ENCODE results near the gene ANKRD40.

The ANKRD40 gene

DNA sequence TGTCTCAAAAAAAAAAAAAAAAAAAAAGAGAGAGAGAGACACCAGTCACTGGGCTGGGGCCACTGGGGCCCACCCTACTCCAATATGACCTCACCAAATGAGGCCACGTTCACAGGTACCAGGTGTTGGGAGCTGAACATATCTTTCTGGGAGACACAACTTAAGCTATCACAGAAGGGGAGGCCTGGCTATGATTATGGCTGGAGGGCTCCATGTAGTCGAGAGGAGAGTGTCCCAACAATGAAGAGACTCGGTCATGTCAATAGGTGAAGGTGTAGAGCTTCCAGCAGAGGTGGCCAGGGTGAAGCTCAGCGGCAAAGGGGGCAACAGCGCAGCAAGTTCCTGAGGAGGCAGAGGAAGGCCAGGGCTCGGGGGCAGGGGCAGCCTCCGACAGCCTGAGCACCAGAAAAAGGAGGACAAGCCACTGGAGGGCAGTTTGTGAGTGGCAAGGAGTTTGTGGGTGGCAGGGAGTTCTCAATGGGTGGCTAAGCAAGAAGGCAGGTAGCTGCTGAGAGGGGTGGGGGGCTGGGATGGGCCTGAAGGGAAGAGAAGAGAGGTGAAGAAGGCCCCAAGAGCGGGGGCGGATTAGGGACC lies 45.0 kb downstream of the ANKRD40 start:
- Histone ChIP-seq H3K9me3 (ENCODE audit: control insufficient read depth in 1 of 2, low read length in 2 of 2) (no peaks in the 10 kb centered on the region), H3K27ac (ENCODE audit: low read length) (no peak overlapping the region)

DNA sequence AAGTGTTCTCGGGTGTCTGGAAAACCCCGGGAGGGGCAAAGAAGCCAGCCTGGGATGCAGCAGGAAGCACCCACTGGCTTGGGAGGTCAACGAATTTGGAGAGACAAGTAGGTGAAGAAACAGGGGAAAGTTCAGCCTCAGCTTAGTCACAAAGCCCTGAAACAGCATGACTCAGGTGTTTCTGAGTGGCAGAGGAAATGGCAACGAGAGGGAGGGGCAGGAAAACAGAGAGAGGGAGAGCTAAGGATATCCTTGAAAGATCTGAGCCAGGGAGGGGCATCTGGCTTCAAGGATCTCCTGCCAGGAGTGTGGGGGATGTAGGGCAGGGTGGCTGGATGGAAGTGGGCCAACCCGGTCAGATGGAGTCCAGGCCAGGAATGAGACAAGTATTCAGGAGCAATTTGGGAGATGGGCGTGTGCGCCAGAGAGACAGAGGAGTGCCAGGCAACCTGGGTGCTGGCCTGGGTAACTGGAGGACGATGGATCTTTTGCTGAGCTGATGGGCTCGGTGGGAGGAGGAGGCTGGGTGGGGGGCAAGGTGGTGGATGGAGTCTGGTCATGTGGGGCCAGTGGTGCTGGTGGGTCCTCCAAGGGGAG lies 45.8 kb downstream of the ANKRD40 start:
- H3K36me3 ChIP-seq (ENCODE audit: control insufficient read depth in 1 of 2, insufficient read depth in 2 of 2, low read length in 2 of 2): no peaks in the 10 kb centered on the region

More for the DNA sequence above, 45.0 kb downstream of the ANKRD40 start:
- H3K4me3 ChIP-seq (ENCODE audit: low read depth in 1 of 2, low read length in 2 of 2): no peak overlapping the region
- H3K4me1 ChIP-seq (ENCODE audit: control insufficient read depth in 1 of 2, insufficient read depth in 2 of 2, low read length in 2 of 2): peaks cover 21 to 32% of the 10 kb centered on the region in 2 donors
- H3K36me3 ChIP-seq (ENCODE audit: control insufficient read depth in 1 of 2, insufficient read depth in 2 of 2, low read length in 2 of 2): no peaks in the 10 kb centered on the region
- H3K27me3 ChIP-seq (ENCODE audit: low read depth, low read length): no peaks in the 10 kb centered on the region

GRCh38 chr17:50661348-50661747 lies 46.4 kb downstream of the ANKRD40 start:
- H3K9me3 ChIP-seq (ENCODE audit: control insufficient read depth in 1 of 2, low read length in 2 of 2): no peaks in the 10 kb centered on the region
- no peaks in the 10 kb centered on the region for H3K36me3 ChIP-seq (ENCODE audit: control insufficient read depth in 1 of 2, insufficient read depth in 2 of 2, low read length in 2 of 2)
- no peaks in the 10 kb centered on the region for H3K27me3 ChIP-seq (ENCODE audit: low read depth, low read length)
- H3K4me3 ChIP-seq (ENCODE audit: low read depth in 1 of 2, low read length in 2 of 2): no peak overlapping the region
- H3K27ac ChIP-seq (ENCODE audit: low read length): peak overlapping the region; percentile 9
- H3K4me1 ChIP-seq (ENCODE audit: control insufficient read depth in 1 of 2, insufficient read depth in 2 of 2, low read length in 2 of 2): peaks cover 21 to 32% of the 10 kb centered on the region in 2 donors

More for the DNA sequence above, 45.8 kb downstream of the ANKRD40 start:
- H3K4me3 ChIP-seq (ENCODE audit: low read depth in 1 of 2, low read length in 2 of 2): no peak overlapping the region
- H3K27ac ChIP-seq (ENCODE audit: low read length): no peak overlapping the region
- no peaks in the 10 kb centered on the region for H3K27me3 ChIP-seq (ENCODE audit: low read depth, low read length)
- H3K4me1 ChIP-seq (ENCODE audit: control insufficient read depth in 1 of 2, insufficient read depth in 2 of 2, low read length in 2 of 2): peaks cover 21 to 32% of the 10 kb centered on the region in 2 donors
- H3K9me3 ChIP-seq (ENCODE audit: control insufficient read depth in 1 of 2, low read length in 2 of 2): no peaks in the 10 kb centered on the region

- H3K27me3 ChIP-seq (ENCODE audit: low read depth, low read length): no peaks in the 10 kb centered on the region
- no peaks in the 10 kb centered on the region for H3K9me3 ChIP-seq (ENCODE audit: control insufficient read depth in 1 of 2, low read length in 2 of 2)
- peak overlapping the region; percentile 9 for H3K27ac ChIP-seq (ENCODE audit: low read length)
- H3K4me1 ChIP-seq (ENCODE audit: control insufficient read depth in 1 of 2, insufficient read depth in 2 of 2, low read length in 2 of 2): peaks cover 21 to 32% of the 10 kb centered on the region in 2 donors
- no peaks in the 10 kb centered on the region for H3K36me3 ChIP-seq (ENCODE audit: control insufficient read depth in 1 of 2, insufficient read depth in 2 of 2, low read length in 2 of 2)
- no peak overlapping the region for H3K4me3 ChIP-seq (ENCODE audit: low read depth in 1 of 2, low read length in 2 of 2)
These were observed 46.8 kb downstream of the ANKRD40 start for GRCh38 chr17:50660887-50661345.

- H3K27ac ChIP-seq (ENCODE audit: low read length): peak overlapping the region; percentile 9
These were observed 47.5 kb downstream of the ANKRD40 start for GRCh38 chr17:50660042-50660886.

DNA sequence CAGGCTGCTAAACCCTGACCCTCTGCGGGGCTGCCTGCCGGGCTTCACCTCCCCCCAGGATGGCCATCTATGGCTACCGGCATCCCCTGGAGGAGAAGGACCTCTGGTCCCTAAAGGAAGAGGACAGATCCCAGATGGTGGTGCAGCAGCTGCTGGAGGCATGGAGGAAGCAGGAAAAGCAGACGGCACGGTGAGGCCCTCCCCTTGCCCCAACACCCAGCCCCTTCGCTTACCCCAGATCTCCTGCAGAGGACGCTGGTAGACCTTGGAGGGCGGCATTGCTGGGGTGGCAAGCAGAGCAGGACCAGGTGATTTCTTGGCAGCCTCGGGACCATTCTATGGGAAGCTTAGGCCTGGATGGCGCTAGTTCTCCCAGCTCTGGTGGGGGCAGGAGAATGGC lies 48.5 kb downstream of the ANKRD40 start:
- H3K27ac ChIP-seq (ENCODE audit: low read length): no peak overlapping the region
- no peaks in the 10 kb centered on the region for H3K36me3 ChIP-seq (ENCODE audit: control insufficient read depth in 1 of 2, insufficient read depth in 2 of 2, low read length in 2 of 2)
- peaks cover 21 to 32% of the 10 kb centered on the region in 2 donors for H3K4me1 ChIP-seq (ENCODE audit: control insufficient read depth in 1 of 2, insufficient read depth in 2 of 2, low read length in 2 of 2)

More at GRCh38 chr17:50660042-50660886, 47.5 kb downstream of the ANKRD40 start:
- Histone ChIP-seq H3K9me3 (ENCODE audit: control insufficient read depth in 1 of 2, low read length in 2 of 2) (no peaks in the 10 kb centered on the region), H3K4me3 (ENCODE audit: low read depth in 1 of 2, low read length in 2 of 2) (no peak overlapping the region), H3K27me3 (ENCODE audit: low read depth, low read length) (no peaks in the 10 kb centered on the region), H3K36me3 (ENCODE audit: control insufficient read depth in 1 of 2, insufficient read depth in 2 of 2, low read length in 2 of 2) (no peaks in the 10 kb centered on the region), H3K4me1 (ENCODE audit: control insufficient read depth in 1 of 2, insufficient read depth in 2 of 2, low read length in 2 of 2) (peaks cover 21 to 32% of the 10 kb centered on the region in 2 donors)

DNA sequence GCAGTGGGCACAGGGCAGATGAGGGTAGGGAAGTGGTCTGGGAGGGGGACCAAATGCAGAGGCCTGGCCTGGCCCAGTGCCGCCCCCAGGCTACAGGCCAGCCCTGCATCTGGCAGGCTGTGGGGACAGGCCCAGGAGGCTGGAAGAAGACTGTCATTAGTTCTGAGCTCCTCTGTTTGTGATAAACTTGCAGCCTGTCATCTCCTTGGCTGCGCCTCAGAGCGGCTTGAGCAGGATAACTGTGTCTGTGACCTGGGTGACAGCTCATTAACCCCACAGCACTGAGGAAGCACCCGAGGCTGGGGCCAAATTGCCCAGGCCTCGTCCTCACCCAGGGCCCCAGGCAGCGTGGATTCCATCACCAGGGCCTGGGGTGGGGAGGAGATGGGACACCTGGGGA lies 49.1 kb downstream of the ANKRD40 start:
- H3K27me3 ChIP-seq (ENCODE audit: low read depth, low read length): no peaks in the 10 kb centered on the region
- H3K36me3 ChIP-seq (ENCODE audit: control insufficient read depth in 1 of 2, insufficient read depth in 2 of 2, low read length in 2 of 2): no peaks in the 10 kb centered on the region
- no peak overlapping the region for H3K4me3 ChIP-seq (ENCODE audit: low read depth in 1 of 2, low read length in 2 of 2)
- H3K27ac ChIP-seq (ENCODE audit: low read length): no peak overlapping the region
- H3K9me3 ChIP-seq (ENCODE audit: control insufficient read depth in 1 of 2, low read length in 2 of 2): no peaks in the 10 kb centered on the region
- peaks cover 21 to 32% of the 10 kb centered on the region in 2 donors for H3K4me1 ChIP-seq (ENCODE audit: control insufficient read depth in 1 of 2, insufficient read depth in 2 of 2, low read length in 2 of 2)

More for the DNA sequence above, 48.5 kb downstream of the ANKRD40 start:
- H3K9me3 ChIP-seq (ENCODE audit: control insufficient read depth in 1 of 2, low read length in 2 of 2): no peaks in the 10 kb centered on the region
- H3K4me3 ChIP-seq (ENCODE audit: low read depth in 1 of 2, low read length in 2 of 2): no peak overlapping the region
- no peaks in the 10 kb centered on the region for H3K27me3 ChIP-seq (ENCODE audit: low read depth, low read length)

GRCh38 chr17:50657627-50658026 lies 50.1 kb downstream of the ANKRD40 start:
- Histone ChIP-seq H3K27me3 (ENCODE audit: low read depth, low read length) (no peaks in the 10 kb centered on the region), H3K4me3 (ENCODE audit: low read depth in 1 of 2, low read length in 2 of 2) (no peak overlapping the region), H3K27ac (ENCODE audit: low read length) (no peak overlapping the region), H3K9me3 (ENCODE audit: control insufficient read depth in 1 of 2, low read length in 2 of 2) (peaks cover 0 to 4% of the 10 kb centered on the region in 2 donors), H3K36me3 (ENCODE audit: control insufficient read depth in 1 of 2, insufficient read depth in 2 of 2, low read length in 2 of 2) (no peaks in the 10 kb centered on the region), H3K4me1 (ENCODE audit: control insufficient read depth in 1 of 2, insufficient read depth in 2 of 2, low read length in 2 of 2) (peaks cover 21 to 32% of the 10 kb centered on the region in 2 donors)

GRCh38 chr17:50657054-50657453 lies 50.7 kb downstream of the ANKRD40 start:
- no peaks in the 10 kb centered on the region for H3K27me3 ChIP-seq (ENCODE audit: low read depth, low read length)
- peaks cover 0 to 6% of the 10 kb centered on the region in 2 donors for H3K9me3 ChIP-seq (ENCODE audit: control insufficient read depth in 1 of 2, low read length in 2 of 2)
- H3K4me3 ChIP-seq (ENCODE audit: low read depth in 1 of 2, low read length in 2 of 2): no peak overlapping the region
- H3K36me3 ChIP-seq (ENCODE audit: control insufficient read depth in 1 of 2, insufficient read depth in 2 of 2, low read length in 2 of 2): no peaks in the 10 kb centered on the region
- H3K4me1 ChIP-seq (ENCODE audit: control insufficient read depth in 1 of 2, insufficient read depth in 2 of 2, low read length in 2 of 2): peaks cover 21 to 30% of the 10 kb centered on the region in 2 donors
- H3K27ac ChIP-seq (ENCODE audit: low read length): no peak overlapping the region

- H3K36me3 ChIP-seq (ENCODE audit: control insufficient read depth in 1 of 2, insufficient read depth in 2 of 2, low read length in 2 of 2): no peaks in the 10 kb centered on the region
These were observed 51.2 kb downstream of the ANKRD40 start for GRCh38 chr17:50656509-50656908.

DNA sequence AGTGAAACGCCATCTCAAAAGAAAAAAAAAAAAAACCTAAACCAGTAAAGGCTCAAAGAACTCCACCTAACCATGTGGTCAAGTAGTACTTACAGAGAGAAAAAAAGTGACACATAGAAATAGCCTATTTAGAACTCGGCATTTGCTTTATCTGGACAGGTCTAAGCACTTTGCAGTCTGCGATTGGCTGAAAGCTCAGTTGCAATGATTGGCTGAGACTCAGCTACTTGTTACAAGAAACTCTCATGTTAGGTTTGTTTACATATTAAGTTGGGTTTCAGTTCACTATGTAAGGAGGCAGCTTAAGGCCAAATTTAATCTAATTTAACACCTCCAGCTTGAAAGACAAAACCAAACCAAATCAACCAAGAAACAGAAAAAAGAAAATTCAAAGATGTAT lies 54.0 kb downstream of the ANKRD40 start:
- no peaks in the 10 kb centered on the region for H3K27me3 ChIP-seq (ENCODE audit: low read depth, low read length)
- H3K4me1 ChIP-seq (ENCODE audit: control insufficient read depth in 1 of 2, insufficient read depth in 2 of 2, low read length in 2 of 2): peaks cover 0 to 4% of the 10 kb centered on the region in 2 donors
- no peak overlapping the region for H3K4me3 ChIP-seq (ENCODE audit: low read depth in 1 of 2, low read length in 2 of 2)
- no peaks in the 10 kb centered on the region for H3K36me3 ChIP-seq (ENCODE audit: control insufficient read depth in 1 of 2, insufficient read depth in 2 of 2, low read length in 2 of 2)
- peaks cover 0 to 6% of the 10 kb centered on the region in 2 donors for H3K9me3 ChIP-seq (ENCODE audit: control insufficient read depth in 1 of 2, low read length in 2 of 2)
- H3K27ac ChIP-seq (ENCODE audit: low read length): no peak overlapping the region

More at GRCh38 chr17:50656509-50656908, 51.2 kb downstream of the ANKRD40 start:
- Histone ChIP-seq H3K4me1 (ENCODE audit: control insufficient read depth in 1 of 2, insufficient read depth in 2 of 2, low read length in 2 of 2) (peaks cover 16 to 25% of the 10 kb centered on the region in 2 donors), H3K27me3 (ENCODE audit: low read depth, low read length) (no peaks in the 10 kb centered on the region), H3K4me3 (ENCODE audit: low read depth in 1 of 2, low read length in 2 of 2) (no peak overlapping the region), H3K27ac (ENCODE audit: low read length) (no peak overlapping the region), H3K9me3 (ENCODE audit: control insufficient read depth in 1 of 2, low read length in 2 of 2) (peaks cover 0 to 6% of the 10 kb centered on the region in 2 donors)
